DMS114 treated with DMSO at 0.1 percent for 48 hours (cell line): ENCODE data around the gene CCDC92B.
A peak's percentile ranks its signal among the peaks of the same experiment; 100 is the strongest.
"Not testable (repeated sequence)": the region's sequence is repeated elsewhere in the genome, so short reads cannot be mapped to it uniquely, and the experiment has no call there.

Experiments used
- DNase-seq: peaks from one replicate; lab custom pipeline; 2025; ENCODE audit not compliant: unreplicated experiment; lab: John Stamatoyannopoulos, UW

The CCDC92B gene

DNA sequence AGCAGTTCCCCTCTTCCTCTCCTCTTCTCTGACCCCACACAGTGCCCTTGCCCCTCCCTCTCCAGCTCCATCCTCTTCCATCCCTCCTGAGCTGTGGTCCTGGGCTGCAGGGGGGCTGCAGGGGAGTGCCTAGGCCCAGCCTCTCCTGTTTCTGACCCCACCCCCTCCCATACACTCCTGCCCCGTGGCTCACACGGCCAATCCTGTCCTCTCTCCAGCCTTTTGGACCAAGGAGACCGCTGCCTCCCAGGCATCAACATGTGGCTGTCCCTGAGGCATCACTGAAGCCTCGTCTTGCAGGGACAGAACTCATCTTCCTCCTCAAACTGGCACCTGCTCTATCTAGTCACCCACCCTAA, 44.6 kb downstream of the CCDC92B start:
- no peak for DNase-seq

DNA sequence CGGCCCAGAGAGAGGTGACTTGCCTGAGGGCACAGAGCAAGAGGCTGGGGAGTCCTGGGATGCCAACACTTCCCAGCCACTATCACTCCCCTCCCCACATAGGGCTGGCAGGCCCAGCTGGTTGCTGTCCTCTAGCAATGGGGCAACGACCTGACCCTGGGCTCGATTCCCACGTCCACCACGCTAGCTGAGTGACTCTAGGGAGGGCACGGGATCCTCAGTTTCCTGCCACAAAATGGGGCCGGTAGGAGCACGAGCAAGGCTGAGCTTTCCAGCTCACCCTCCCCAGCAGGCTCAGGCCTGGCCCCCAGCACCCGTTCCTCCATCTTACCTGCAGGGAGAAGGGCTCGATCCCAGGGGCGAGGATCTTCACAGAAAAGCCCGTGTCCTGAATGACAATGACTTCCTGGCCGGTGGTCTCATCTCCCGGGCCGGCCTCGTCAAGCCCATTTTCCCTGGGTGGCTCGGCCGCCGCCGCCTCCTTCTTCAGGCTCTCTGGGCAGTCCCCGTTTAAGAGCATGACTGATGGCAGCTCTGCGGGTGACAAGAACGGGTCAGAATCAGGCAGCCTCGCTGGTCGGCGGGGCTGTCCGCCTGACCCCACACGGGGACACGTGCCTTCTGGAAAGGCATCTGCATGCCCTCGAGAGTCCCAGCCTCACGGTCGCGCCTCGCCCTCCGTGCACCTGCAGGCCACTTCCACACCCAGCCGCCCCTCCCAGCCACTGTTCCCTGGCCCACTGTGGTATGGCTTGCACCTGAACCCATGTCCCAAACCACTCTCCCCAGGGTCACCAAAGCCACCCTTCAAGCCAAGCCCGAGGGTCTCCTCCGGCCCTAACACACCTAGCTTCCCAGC, 45.2 kb downstream of the CCDC92B start:
- no peak for DNase-seq

- no peak for DNase-seq
Measured at GRCh38 chr17:2703606-2704005, 45.8 kb downstream of the CCDC92B start.

DNA sequence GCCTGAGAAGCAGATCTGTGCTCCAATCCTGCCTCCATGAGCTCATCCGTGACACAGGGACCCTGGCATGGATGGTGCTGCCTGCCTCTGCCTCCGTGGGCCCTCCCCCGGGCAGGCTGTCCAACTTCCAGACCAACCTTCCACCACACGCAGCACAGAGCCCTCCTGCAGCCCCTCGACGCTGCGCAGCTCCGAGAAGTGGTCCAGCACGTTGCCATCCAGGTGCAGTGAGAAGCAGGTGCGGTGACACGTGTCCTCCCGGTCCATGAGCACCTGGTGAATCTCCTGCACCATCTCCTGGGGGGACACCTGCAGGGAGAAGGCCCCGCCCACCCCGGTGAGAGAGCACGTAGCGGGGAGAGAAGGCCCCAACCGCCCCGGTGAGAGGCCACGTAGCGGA, 46.3 kb downstream of the CCDC92B start:
- DNase-seq = no peak

DNA sequence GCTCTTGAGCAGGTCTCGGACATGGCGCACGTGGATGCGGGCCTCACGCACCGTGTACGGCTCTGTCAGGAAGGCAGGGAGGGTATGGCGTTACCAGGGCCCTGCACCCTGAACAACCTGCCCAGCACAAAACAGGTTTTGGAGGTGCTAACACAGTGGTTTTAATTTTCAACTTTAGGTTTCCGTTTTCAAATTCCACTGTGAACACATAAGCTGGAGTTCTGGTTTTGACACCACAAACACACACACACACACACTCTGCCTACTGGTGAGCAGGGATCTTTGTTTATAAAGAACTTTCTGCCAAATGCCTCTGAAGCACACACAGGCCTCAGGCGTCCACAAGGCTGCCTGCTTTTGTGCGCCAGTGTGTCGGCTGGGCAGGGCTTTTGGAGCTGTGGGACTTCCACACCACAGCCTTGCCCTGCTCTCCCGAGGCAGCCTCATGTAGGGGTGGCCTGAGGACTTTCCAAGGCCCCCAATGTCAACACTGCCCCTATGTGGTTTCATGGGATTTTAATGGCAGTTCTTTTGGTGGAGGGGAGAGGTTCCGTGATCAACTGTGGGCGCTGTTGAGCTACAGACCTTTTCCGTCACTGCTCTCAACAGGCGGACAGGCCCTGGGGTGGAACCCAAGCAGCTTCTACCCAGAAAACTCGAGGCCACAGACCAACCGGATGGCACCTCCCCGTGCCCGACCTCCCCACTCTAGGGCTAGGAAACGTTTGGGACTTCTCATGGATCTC, 47.3 kb downstream of the CCDC92B start:
- no peak for DNase-seq

GRCh38 chr17:2701161-2701995, 48.1 kb downstream of the CCDC92B start:
- DNase-seq = no peak

DNA sequence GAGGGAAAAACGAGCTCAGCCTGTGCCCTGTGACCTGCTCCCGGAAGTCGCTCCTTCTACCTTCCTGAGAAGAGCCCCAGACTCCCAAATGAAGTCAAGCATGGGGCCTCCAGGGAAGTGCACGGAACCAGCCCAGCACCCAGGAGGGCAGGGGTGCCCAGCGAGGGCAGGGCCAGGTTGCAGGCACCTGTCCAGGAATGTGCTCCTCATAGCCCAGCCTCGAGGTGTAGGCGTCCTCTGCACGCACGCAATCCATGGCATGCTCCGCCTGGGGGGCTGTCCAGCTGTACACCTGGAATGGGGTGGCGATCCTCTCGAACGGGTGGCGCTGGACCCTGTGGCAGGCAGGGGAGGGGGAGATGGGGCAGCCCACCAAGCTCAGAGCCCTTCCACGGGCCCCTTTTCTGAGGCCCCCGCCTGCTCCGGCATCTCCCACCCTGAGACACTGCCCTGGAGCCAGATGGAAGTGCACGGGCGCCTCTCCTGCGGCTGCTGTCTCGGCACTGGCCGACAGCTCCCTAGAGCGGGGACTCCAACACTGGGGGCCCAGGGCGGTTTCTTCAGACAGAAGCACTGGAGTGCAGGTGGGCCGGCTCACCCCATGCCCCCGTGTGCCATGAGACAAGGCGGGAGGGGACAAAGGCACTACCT, 48.8 kb downstream of the CCDC92B start:
- DNase-seq = peak; percentile 96

- DNase-seq = no peak
Measured at GRCh38 chr17:2700030-2700490, 49.4 kb downstream of the CCDC92B start.

- DNase-seq = not testable (repeated sequence)
Measured at GRCh38 chr17:2699216-2699805, 50.1 kb downstream of the CCDC92B start.

DNA sequence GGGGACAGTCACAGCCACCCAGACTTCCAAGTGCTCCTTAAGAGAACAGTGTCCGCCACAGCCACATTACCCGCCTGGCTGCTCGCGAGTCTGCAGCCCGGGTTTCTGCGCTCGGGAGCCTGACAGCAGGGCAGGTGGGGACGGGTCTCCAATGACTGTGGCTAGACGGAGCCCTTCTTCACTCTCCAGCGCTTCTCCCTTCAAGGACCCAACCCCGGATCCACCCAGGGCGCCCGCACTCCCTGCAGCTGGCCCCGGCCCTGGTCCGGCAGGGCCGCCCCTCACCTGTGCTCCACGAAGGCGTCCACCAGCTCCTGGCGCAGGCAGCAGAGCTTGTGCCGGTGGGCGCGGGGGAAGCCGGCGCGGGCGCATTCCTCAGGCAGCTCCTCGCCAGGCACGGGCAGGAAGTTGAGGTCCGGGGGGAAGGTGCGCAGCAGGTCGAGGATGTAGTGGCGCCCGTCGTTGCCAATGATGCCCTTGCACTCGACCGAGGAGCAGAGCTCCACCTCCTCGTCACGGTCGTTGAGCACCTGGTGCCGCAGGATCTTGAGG, 51.8 kb downstream of the CCDC92B start:
- DNase-seq = no peak

GRCh38 chr17:2695961-2696760, 53.3 kb downstream of the CCDC92B start:
- DNase-seq = no peak

- DNase-seq = no peak
Measured at GRCh38 chr17:2695243-2695960, 54.0 kb downstream of the CCDC92B start.

- DNase-seq = no peak
Measured at GRCh38 chr17:2694381-2695242, 54.8 kb downstream of the CCDC92B start.

GRCh38 chr17:2693561-2694380, 55.7 kb downstream of the CCDC92B start:
- no peak for DNase-seq

- no peak for DNase-seq
Measured at GRCh38 chr17:2692781-2693135, 56.7 kb downstream of the CCDC92B start.

GRCh38 chr17:2691965-2692780, 57.3 kb downstream of the CCDC92B start:
- no peak for DNase-seq
